ENCODE measurements around the gene WDR64. TPM values are rescaled to one million over a fixed set of nuclear protein-coding genes. Genes with fewer than 3 reads are reported as not detected.
"Not testable (repeated sequence)": the region's sequence is repeated elsewhere in the genome, so short reads cannot be mapped to it uniquely, and the experiment has no call there.

The WDR64 gene
- total and polyA plus RNA-seq, 5 donors: 0.29 to 0.54 TPM; not detected in 3

- no peaks in the 10 kb centered on the region for H3K4me1 ChIP-seq (ENCODE audit: control insufficient read depth, insufficient read depth, low read length)
- DNase-seq: no peak
- no peaks in the 10 kb centered on the region for H3K27me3 ChIP-seq (ENCODE audit: control insufficient read depth, insufficient read depth)
- 76% methylated on average over 6 of the region's 6 CpGs for WGBS
- intact Hi-C loops (cut with DNase I): no loop called here
- no peaks in the 10 kb centered on the region for H3K9me3 ChIP-seq (ENCODE audit: control insufficient read depth, low read length)
- no peak for ATAC-seq
- H3K27ac ChIP-seq (ENCODE audit: low read length): no peak overlapping the region
- no peak overlapping the region for H3K4me3 ChIP-seq (ENCODE audit: low read length)
Observed at GRCh38 chr1:241702442-241703373, 50.6 kb downstream of the WDR64 start.

- H3K27ac ChIP-seq (ENCODE audit: low read length); H3K27me3 ChIP-seq (ENCODE audit: control insufficient read depth, insufficient read depth); ATAC-seq; H3K4me1 ChIP-seq (ENCODE audit: control insufficient read depth, insufficient read depth, low read length); H3K4me3 ChIP-seq (ENCODE audit: low read length); DNase-seq; H3K9me3 ChIP-seq (ENCODE audit: control insufficient read depth, low read length); intact Hi-C loops (cut with DNase I): not testable (repeated sequence)
- 89% methylated on average over 4 of the region's 4 CpGs for WGBS
Observed at GRCh38 chr1:241703739-241704138, 51.7 kb downstream of the WDR64 start.

GRCh38 chr1:241706257-241706656, 54.2 kb downstream of the WDR64 start:
- no peak for ATAC-seq

GRCh38 chr1:241706967-241707366, 54.9 kb downstream of the WDR64 start:
- H3K27me3 ChIP-seq (ENCODE audit: control insufficient read depth, insufficient read depth): no peaks in the 10 kb centered on the region
- no peaks in the 10 kb centered on the region for H3K4me1 ChIP-seq (ENCODE audit: control insufficient read depth, insufficient read depth, low read length)
- no peak overlapping the region for H3K27ac ChIP-seq (ENCODE audit: low read length)
- no peaks in the 10 kb centered on the region for H3K9me3 ChIP-seq (ENCODE audit: control insufficient read depth, low read length)
- DNase-seq (peak in 1 of 3 donors; percentile 22), ATAC-seq (no peak)
- no peak overlapping the region for H3K4me3 ChIP-seq (ENCODE audit: low read length)
- intact Hi-C loops (cut with DNase I): no loop called here
- WGBS: 69% methylated on average over 2 of the region's 2 CpGs

More at GRCh38 chr1:241706257-241706656, 54.2 kb downstream of the WDR64 start:
- Histone ChIP-seq H3K27ac (ENCODE audit: low read length) (no peak overlapping the region), H3K9me3 (ENCODE audit: control insufficient read depth, low read length) (no peaks in the 10 kb centered on the region), H3K4me1 (ENCODE audit: control insufficient read depth, insufficient read depth, low read length) (no peaks in the 10 kb centered on the region), H3K4me3 (ENCODE audit: low read length) (no peak overlapping the region), H3K27me3 (ENCODE audit: control insufficient read depth, insufficient read depth) (no peaks in the 10 kb centered on the region)
- 43% methylated on average over 2 of the region's 2 CpGs for whole genome bisulfite sequencing
- intact Hi-C loops (cut with DNase I): no loop called here
- DNase-seq: no peak

- DNase-seq (no peak), ATAC-seq (no peak)
- Histone ChIP-seq H3K4me1 (ENCODE audit: control insufficient read depth, insufficient read depth, low read length) (no peaks in the 10 kb centered on the region), H3K4me3 (ENCODE audit: low read length) (no peak overlapping the region), H3K9me3 (ENCODE audit: control insufficient read depth, low read length) (no peaks in the 10 kb centered on the region), H3K27me3 (ENCODE audit: control insufficient read depth, insufficient read depth) (no peaks in the 10 kb centered on the region), H3K27ac (ENCODE audit: low read length) (no peak overlapping the region)
- intact Hi-C loops (cut with DNase I): no loop called here
- 42% methylated on average over 2 of the region's 2 CpGs for WGBS
Observed at GRCh38 chr1:241707442-241707841, 55.4 kb downstream of the WDR64 start.

GRCh38 chr1:241711326-241711725, 59.2 kb downstream of the WDR64 start:
- no peaks in the 10 kb centered on the region for H3K4me1 ChIP-seq (ENCODE audit: control insufficient read depth, insufficient read depth, low read length)
- no peak for ATAC-seq
- DNase-seq: no peak
- intact Hi-C loops (cut with DNase I): no loop called here
- WGBS: 91% methylated on average over 6 of the region's 6 CpGs
- no peaks in the 10 kb centered on the region for H3K9me3 ChIP-seq (ENCODE audit: control insufficient read depth, low read length)
- H3K27me3 ChIP-seq (ENCODE audit: control insufficient read depth, insufficient read depth): no peaks in the 10 kb centered on the region
- H3K27ac ChIP-seq (ENCODE audit: low read length): no peak overlapping the region
- H3K4me3 ChIP-seq (ENCODE audit: low read length): no peak overlapping the region

- no peaks in the 10 kb centered on the region for H3K9me3 ChIP-seq (ENCODE audit: control insufficient read depth, low read length)
- H3K4me1 ChIP-seq (ENCODE audit: control insufficient read depth, insufficient read depth, low read length): no peaks in the 10 kb centered on the region
- no peaks in the 10 kb centered on the region for H3K27me3 ChIP-seq (ENCODE audit: control insufficient read depth, insufficient read depth)
- H3K27ac ChIP-seq (ENCODE audit: low read length): no peak overlapping the region
- WGBS: 52% methylated on average over 2 of the region's 2 CpGs
- no peak overlapping the region for H3K4me3 ChIP-seq (ENCODE audit: low read length)
- ATAC-seq: no peak
- no peak for DNase-seq
- intact Hi-C loops (cut with DNase I): no loop called here
Observed at GRCh38 chr1:241713316-241713715, 61.2 kb downstream of the WDR64 start.

GRCh38 chr1:241714321-241715218, 62.5 kb downstream of the WDR64 start:
- no peaks in the 10 kb centered on the region for H3K4me1 ChIP-seq (ENCODE audit: control insufficient read depth, insufficient read depth, low read length)

GRCh38 chr1:241715435-241715834, 63.4 kb downstream of the WDR64 start:
- no peaks in the 10 kb centered on the region for H3K27me3 ChIP-seq (ENCODE audit: control insufficient read depth, insufficient read depth)
- intact Hi-C loops (cut with DNase I): no loop called here
- no peak for DNase-seq
- WGBS: 73% methylated on average over 3 of the region's 3 CpGs
- H3K4me3 ChIP-seq (ENCODE audit: low read length): no peak overlapping the region
- no peak for ATAC-seq
- no peak overlapping the region for H3K27ac ChIP-seq (ENCODE audit: low read length)
- no peaks in the 10 kb centered on the region for H3K4me1 ChIP-seq (ENCODE audit: control insufficient read depth, insufficient read depth, low read length)
- H3K9me3 ChIP-seq (ENCODE audit: control insufficient read depth, low read length): no peaks in the 10 kb centered on the region

More at GRCh38 chr1:241714321-241715218, 62.5 kb downstream of the WDR64 start:
- intact Hi-C loops (cut with DNase I): no loop called here
- 56% methylated on average over 2 of the region's 2 CpGs for WGBS
- DNase-seq (no peak), ATAC-seq (no peak)
- Histone ChIP-seq H3K27me3 (ENCODE audit: control insufficient read depth, insufficient read depth) (no peaks in the 10 kb centered on the region), H3K9me3 (ENCODE audit: control insufficient read depth, low read length) (no peaks in the 10 kb centered on the region), H3K27ac (ENCODE audit: low read length) (no peak overlapping the region), H3K4me3 (ENCODE audit: low read length) (no peak overlapping the region)

GRCh38 chr1:241715956-241716355, 63.9 kb downstream of the WDR64 start:
- Histone ChIP-seq H3K4me3 (ENCODE audit: low read length) (no peak overlapping the region), H3K4me1 (ENCODE audit: control insufficient read depth, insufficient read depth, low read length) (no peaks in the 10 kb centered on the region), H3K27me3 (ENCODE audit: control insufficient read depth, insufficient read depth) (no peaks in the 10 kb centered on the region), H3K9me3 (ENCODE audit: control insufficient read depth, low read length) (no peaks in the 10 kb centered on the region), H3K27ac (ENCODE audit: low read length) (no peak overlapping the region)
- 82% methylated on average over 4 of the region's 4 CpGs for WGBS
- intact Hi-C loops (cut with DNase I): no loop called here
- ATAC-seq (no peak), DNase-seq (no peak)

Measured in right cardiac atrium (tissue), 5 donors.